CD4-positive, alpha-beta T cell treated with Interleukin-17A for 1 hour (primary cell): ENCODE results near the gene TMEM141.
"Not testable (repeated sequence)": the region's sequence is repeated elsewhere in the genome, so short reads cannot be mapped to it uniquely, and the experiment has no call there.

ENCODE experiments used
- DNase-seq: peaks from one replicate; pipeline ENCODE4 v3.0.0-alpha.2; 2020

TMEM141 gene

GRCh38 chr9:136835932-136836904 is 45.1 kb downstream of the TMEM141 start:
- DNase-seq = no peak

- no peak for DNase-seq
Observed at GRCh38 chr9:136837146-136837855, 46.2 kb downstream of the TMEM141 start.

- not testable (repeated sequence) for DNase-seq
Observed at GRCh38 chr9:136837856-136838277, 46.7 kb downstream of the TMEM141 start.

GRCh38 chr9:136838314-136839228 is 47.4 kb downstream of the TMEM141 start:
- DNase-seq = no peak

- DNase-seq = no peak
Observed at GRCh38 chr9:136839229-136840139, 48.3 kb downstream of the TMEM141 start.

GRCh38 chr9:136840140-136840876 is 49.2 kb downstream of the TMEM141 start:
- DNase-seq = no peak

GRCh38 chr9:136840877-136841645 is 49.9 kb downstream of the TMEM141 start:
- DNase-seq = no peak

- not testable (repeated sequence) for DNase-seq
Observed at GRCh38 chr9:136841646-136842379, 50.7 kb downstream of the TMEM141 start.

- DNase-seq = peak; percentile 85
Observed at GRCh38 chr9:136842380-136842948, 51.3 kb downstream of the TMEM141 start, which contains the start of gene AJM1. Gene AJM1, plus strand, starts transcription at chr9:136842478. Its CDS starts 1,937 bp downstream, at chr9:136844415.
